Activated CD8-positive, alpha-beta T cell treated with anti-CD3 and anti-CD28 coated beads for 36 hours (primary cell): ENCODE results near the gene PREX1. TPM values are rescaled to one million over a fixed set of nuclear protein-coding genes. Genes with fewer than 3 reads are reported as not detected.

Experiments
- ATAC-seq: fragments of 200-7000 bp; cut with Tn5 transposase; one replicate; pipeline ENCODE4 v1.10.0; 2021; ENCODE audit warnings: mild to moderate bottlenecking, moderate library complexity
- CTCF ChIA-PET: fragments of 350-600 bp; sonication (Branson Sonifier 250); formaldehyde crosslinking; loops from one replicate; lab custom pipeline; 2021; ENCODE audit warnings: antibody characterized with exemption; lab: Charles Lee
- POLR2A ChIA-PET: fragments of 350-600 bp; sonication (Branson Sonifier 250); formaldehyde crosslinking; loops from one replicate; lab custom pipeline; 2021; ENCODE audit warnings: antibody characterized with exemption; lab: Charles Lee
- DNase-seq: peaks from one replicate; pipeline ENCODE4 v3.0.0-alpha.2; 2020
- H3K27ac Mint-ChIP-seq: one replicate; pipeline ENCODE4 v1.8.0; 2021; ENCODE audit warnings: mild to moderate bottlenecking, mixed read lengths
- H3K27me3 Mint-ChIP-seq: one replicate; pipeline ENCODE4 v1.8.0; 2021; ENCODE audit warnings: mixed read lengths
- H3K36me3 Mint-ChIP-seq: one replicate; pipeline ENCODE4 v1.8.0; 2021; ENCODE audit warnings: low read depth, mixed read lengths
- H3K4me1 Mint-ChIP-seq: one replicate; pipeline ENCODE4 v1.8.0; 2021; ENCODE audit warnings: low read depth, mixed read lengths
- H3K4me3 Mint-ChIP-seq: one replicate; pipeline ENCODE4 v1.8.0; 2021; ENCODE audit warnings: mild to moderate bottlenecking, moderate library complexity, mixed read lengths
- H3K9me3 Mint-ChIP-seq: one replicate; pipeline ENCODE4 v1.8.0; 2021; ENCODE audit warnings: mixed read lengths
- intact Hi-C: fragments of 100-400 bp; cut with micrococcal nuclease; formaldehyde crosslinking; loops from one replicate; pipeline ENCODE4 v1.10.0; 2022
- total RNA-seq, 2 experiments: library from RNA; stranded (reverse); gene quantifications; one replicate each; pipeline ENCODE4 v1.2.3, GENCODE V29; 2021
- TF ChIP-seq, protein P1 (sequence below): fragments of 200-600 bp; IDR thresholded peaks from one replicate; pipeline ENCODE4 v1.8.0; 2022; ENCODE audit warnings: antibody characterized with exemption, mild to moderate bottlenecking

The PREX1 gene
- total RNA-seq, 2 experiments from 2014 or later, result 79.7 to 80.5 TPM

GRCh38 chr20:48638546-48638945 is 189.3 kb downstream of the PREX1 start:
- no peaks in the 10 kb centered on the region for H3K9me3 Mint-ChIP-seq
- DNase-seq, result no peak
- ChIA-PET CTCF (no interaction called here), POLR2A (no interaction called here)
- intact Hi-C loops, result no loop called here
- no peaks in the 10 kb centered on the region for H3K27me3 Mint-ChIP-seq
- H3K36me3 Mint-ChIP-seq, result peaks cover 32% of the 10 kb centered on the region
- peak overlapping the region; percentile 51 for H3K27ac Mint-ChIP-seq
- no peaks in the 10 kb centered on the region for H3K4me1 Mint-ChIP-seq
- no peak overlapping the region for H3K4me3 Mint-ChIP-seq
- peak; percentile 46 for ATAC-seq
- TF ChIP-seq, protein P1, sequence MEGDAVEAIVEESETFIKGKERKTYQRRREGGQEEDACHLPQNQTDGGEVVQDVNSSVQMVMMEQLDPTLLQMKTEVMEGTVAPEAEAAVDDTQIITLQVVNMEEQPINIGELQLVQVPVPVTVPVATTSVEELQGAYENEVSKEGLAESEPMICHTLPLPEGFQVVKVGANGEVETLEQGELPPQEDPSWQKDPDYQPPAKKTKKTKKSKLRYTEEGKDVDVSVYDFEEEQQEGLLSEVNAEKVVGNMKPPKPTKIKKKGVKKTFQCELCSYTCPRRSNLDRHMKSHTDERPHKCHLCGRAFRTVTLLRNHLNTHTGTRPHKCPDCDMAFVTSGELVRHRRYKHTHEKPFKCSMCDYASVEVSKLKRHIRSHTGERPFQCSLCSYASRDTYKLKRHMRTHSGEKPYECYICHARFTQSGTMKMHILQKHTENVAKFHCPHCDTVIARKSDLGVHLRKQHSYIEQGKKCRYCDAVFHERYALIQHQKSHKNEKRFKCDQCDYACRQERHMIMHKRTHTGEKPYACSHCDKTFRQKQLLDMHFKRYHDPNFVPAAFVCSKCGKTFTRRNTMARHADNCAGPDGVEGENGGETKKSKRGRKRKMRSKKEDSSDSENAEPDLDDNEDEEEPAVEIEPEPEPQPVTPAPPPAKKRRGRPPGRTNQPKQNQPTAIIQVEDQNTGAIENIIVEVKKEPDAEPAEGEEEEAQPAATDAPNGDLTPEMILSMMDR, result no peak

DNA sequence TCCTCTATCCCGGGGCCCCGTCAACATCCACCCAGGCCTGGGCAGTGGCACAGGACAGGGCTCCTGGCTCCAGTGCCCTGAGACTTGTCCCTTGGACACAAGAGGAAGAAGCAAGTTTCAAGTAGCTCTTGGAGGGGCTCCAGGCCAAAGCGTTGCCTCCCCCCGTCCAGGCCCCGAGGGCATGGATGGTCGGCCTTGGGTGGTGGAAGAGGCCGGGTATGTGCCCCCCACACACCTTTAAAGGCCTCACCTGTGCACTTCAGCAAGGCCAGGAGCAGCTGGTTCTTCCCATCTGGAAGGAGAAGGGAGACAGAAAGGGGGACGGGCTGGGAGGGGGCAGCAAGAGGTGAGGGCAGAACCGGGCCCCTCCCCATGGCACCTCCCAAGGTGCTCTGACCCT is 190.3 kb downstream of the PREX1 start:
- TF ChIP-seq, protein P1, result no peak
- intact Hi-C loops, result no loop called here

DNA sequence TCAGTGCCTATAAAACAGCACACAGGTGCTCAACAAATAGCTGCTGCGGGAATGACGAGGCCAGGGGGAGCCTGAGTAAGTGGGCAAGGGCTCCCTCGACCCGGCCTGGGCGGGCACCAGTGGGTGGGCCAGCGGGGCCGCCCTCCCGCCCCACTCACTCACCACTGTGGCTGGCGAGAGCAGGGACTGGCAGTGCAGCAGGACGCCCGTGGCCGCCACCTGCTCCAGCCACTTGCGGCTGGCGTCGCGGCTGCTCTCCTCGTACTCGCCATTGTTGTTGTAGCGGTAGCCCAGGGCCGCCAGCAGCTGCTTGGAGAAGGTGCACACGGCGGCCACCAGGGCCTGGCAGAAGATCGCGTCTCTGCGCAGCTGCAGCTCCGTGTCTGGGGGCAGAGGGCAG is 191.5 kb downstream of the PREX1 start:
- POLR2A ChIA-PET, result no interaction called here
- no peak for DNase-seq
- CTCF ChIA-PET, result interaction anchor here (0.6 to 1.7 kb wide), 6 partner anchors 10 to 286 kb away, joined by 3 to 7 read pairs (median 3); no protein-coding TSS in a partner anchor
- peaks cover 35% of the 10 kb centered on the region for H3K36me3 Mint-ChIP-seq
- no peak overlapping the region for H3K27ac Mint-ChIP-seq
- no peaks in the 10 kb centered on the region for H3K9me3 Mint-ChIP-seq
- no peaks in the 10 kb centered on the region for H3K4me1 Mint-ChIP-seq
- no peak overlapping the region for H3K4me3 Mint-ChIP-seq
- TF ChIP-seq, protein P1, result no peak
- ATAC-seq, result peak; percentile 9
- H3K27me3 Mint-ChIP-seq, result no peaks in the 10 kb centered on the region
- intact Hi-C loops, result no loop called here

More for the DNA sequence above, 190.3 kb downstream of the PREX1 start:
- no peaks in the 10 kb centered on the region for H3K4me1 Mint-ChIP-seq
- H3K27ac Mint-ChIP-seq, result no peak overlapping the region
- H3K4me3 Mint-ChIP-seq, result no peak overlapping the region
- ATAC-seq, result no peak
- CTCF ChIA-PET, result interaction anchor here (1.7 kb wide), 1 partner anchor 267 kb away, joined by 7 read pairs; no protein-coding TSS in a partner anchor
- no peaks in the 10 kb centered on the region for H3K9me3 Mint-ChIP-seq
- no peak for DNase-seq
- POLR2A ChIA-PET, result no interaction called here
- peaks cover 34% of the 10 kb centered on the region for H3K36me3 Mint-ChIP-seq
- no peaks in the 10 kb centered on the region for H3K27me3 Mint-ChIP-seq

GRCh38 chr20:48635791-48636267 is 192.0 kb downstream of the PREX1 start:
- no peaks in the 10 kb centered on the region for H3K9me3 Mint-ChIP-seq
- H3K27ac Mint-ChIP-seq, result peak overlapping the region; percentile 70
- no peaks in the 10 kb centered on the region for H3K27me3 Mint-ChIP-seq
- ChIA-PET POLR2A (no interaction called here), CTCF (interaction anchor here (0.7 to 2.3 kb wide), 12 partner anchors 9 to 287 kb away, joined by 3 to 12 read pairs (median 3); no protein-coding TSS in a partner anchor)
- intact Hi-C loops, result no loop called here
- H3K36me3 Mint-ChIP-seq, result peaks cover 37% of the 10 kb centered on the region
- no peaks in the 10 kb centered on the region for H3K4me1 Mint-ChIP-seq
- TF ChIP-seq, protein P1, result peak; percentile 74
- H3K4me3 Mint-ChIP-seq, result no peak overlapping the region
- peak; percentile 83 for ATAC-seq
- peak; percentile 70 for DNase-seq

- CTCF ChIA-PET, result interaction anchor here (0.7 to 2.3 kb wide), 10 partner anchors 8 to 287 kb away, joined by 3 to 12 read pairs (median 3); no protein-coding TSS in a partner anchor
- peak overlapping the region; percentile 70 for H3K27ac Mint-ChIP-seq
- DNase-seq (no peak), ATAC-seq (no peak)
- no peaks in the 10 kb centered on the region for H3K9me3 Mint-ChIP-seq
- no peaks in the 10 kb centered on the region for H3K27me3 Mint-ChIP-seq
- no peak overlapping the region for H3K4me3 Mint-ChIP-seq
- POLR2A ChIA-PET, result interaction anchor here (0.6 kb wide), 1 partner anchor 319 kb away, joined by 3 read pairs; no protein-coding TSS in a partner anchor
- no peaks in the 10 kb centered on the region for H3K4me1 Mint-ChIP-seq
- TF ChIP-seq, protein P1, result no peak
- intact Hi-C loops, result no loop called here
- H3K36me3 Mint-ChIP-seq, result peaks cover 34% of the 10 kb centered on the region
Measured at GRCh38 chr20:48635361-48635760, 192.4 kb downstream of the PREX1 start.
